Tibial artery (tissue), 4 donors: Measurements from ENCODE around the gene ADARB2.

Experiments
- DNase-seq, 2 donors: peaks; one replicate each; pipeline ENCODE4 v3.0.0-alpha.2; 2019
- H3K27ac ChIP-seq, 2 donors: fragments of 200-600 bp; sonication (generic) in 1 of 2; 1 replicate in 1 of 2; 2 replicates in 1 of 2; pipeline ENCODE4 v1.5.1; 2018 to 2019; ENCODE audit warnings: mild to moderate bottlenecking in 1 of 2
- H3K27me3 ChIP-seq, 2 donors: fragments of 200-600 bp; sonication (generic) in 1 of 2; one replicate each; pipeline versions ENCODE4 v1.5.1 to v1.6.0; 2016 to 2019
- H3K36me3 ChIP-seq, 3 donors: fragments of 200-600 bp; sonication (generic) in 2 of 3; one replicate each; pipeline ENCODE4 v1.5.1; 2016 to 2019; ENCODE audit warnings: mild to moderate bottlenecking in 2 of 3
- H3K4me1 ChIP-seq, 4 donors: fragments of 200-600 bp; sonication (generic) in 2 of 4; 1 replicate in 3 of 4; 2 replicates in 1 of 4; pipeline ENCODE4 v1.5.1; 2016 to 2019
- H3K4me3 ChIP-seq, 2 donors: fragments of 200-600 bp; sonication (generic) in 1 of 2; 1 replicate in 1 of 2; 2 replicates in 1 of 2; pipeline ENCODE4 v1.5.1; 2018 to 2019; ENCODE audit warnings: mild to moderate bottlenecking in 2 of 2
- H3K9me3 ChIP-seq, 3 donors: fragments of 200-600 bp; sonication (generic) in 1 of 3; one replicate each; pipeline ENCODE4 v1.5.1; 2016 to 2019
- intact Hi-C: fragments of 100-400 bp; cut with DNase I; formaldehyde crosslinking; loops from one replicate; pipeline ENCODE4 v1.15.0; 2023; ENCODE audit warnings: low total_unique reads
- TF ChIP-seq, protein P1 (sequence below), 2 experiments: fragments of 200-600 bp in 1 of 2; fragments of 450-650 bp in 1 of 2; IDR thresholded peaks; one replicate each; pipeline ENCODE4 v1.5.1; 2017 to 2019; ENCODE audit warnings: antibody characterized with exemption in 2 of 2, mild to moderate bottlenecking in 1 of 2, moderate library complexity in 1 of 2

ADARB2 gene

DNA sequence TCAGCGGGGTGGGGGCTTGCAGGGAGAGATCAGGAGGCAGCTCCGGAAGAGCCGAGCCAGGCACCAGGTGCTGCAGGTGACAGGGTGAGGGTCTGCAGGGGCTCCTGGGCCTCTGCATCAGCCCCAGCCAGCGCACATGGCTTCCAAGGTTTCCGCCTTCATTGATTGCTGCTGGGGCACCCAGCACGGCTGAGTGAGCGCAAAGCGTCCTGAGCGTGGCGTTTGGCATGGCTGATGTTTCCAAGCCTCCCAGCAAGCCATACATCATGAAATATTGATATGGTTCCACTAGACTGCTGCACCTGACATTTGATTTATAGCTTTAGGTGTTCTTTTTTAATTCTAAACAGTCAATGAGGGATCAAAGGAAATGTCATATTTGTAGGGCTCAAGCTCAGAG is 422.1 kb downstream of the ADARB2 start:
- no peak overlapping the region for H3K27ac ChIP-seq
- no peak for DNase-seq
- TF ChIP-seq, protein P1, sequence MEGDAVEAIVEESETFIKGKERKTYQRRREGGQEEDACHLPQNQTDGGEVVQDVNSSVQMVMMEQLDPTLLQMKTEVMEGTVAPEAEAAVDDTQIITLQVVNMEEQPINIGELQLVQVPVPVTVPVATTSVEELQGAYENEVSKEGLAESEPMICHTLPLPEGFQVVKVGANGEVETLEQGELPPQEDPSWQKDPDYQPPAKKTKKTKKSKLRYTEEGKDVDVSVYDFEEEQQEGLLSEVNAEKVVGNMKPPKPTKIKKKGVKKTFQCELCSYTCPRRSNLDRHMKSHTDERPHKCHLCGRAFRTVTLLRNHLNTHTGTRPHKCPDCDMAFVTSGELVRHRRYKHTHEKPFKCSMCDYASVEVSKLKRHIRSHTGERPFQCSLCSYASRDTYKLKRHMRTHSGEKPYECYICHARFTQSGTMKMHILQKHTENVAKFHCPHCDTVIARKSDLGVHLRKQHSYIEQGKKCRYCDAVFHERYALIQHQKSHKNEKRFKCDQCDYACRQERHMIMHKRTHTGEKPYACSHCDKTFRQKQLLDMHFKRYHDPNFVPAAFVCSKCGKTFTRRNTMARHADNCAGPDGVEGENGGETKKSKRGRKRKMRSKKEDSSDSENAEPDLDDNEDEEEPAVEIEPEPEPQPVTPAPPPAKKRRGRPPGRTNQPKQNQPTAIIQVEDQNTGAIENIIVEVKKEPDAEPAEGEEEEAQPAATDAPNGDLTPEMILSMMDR (IDR thresholded peaks at IDR 0.05), result no peak
- no peak overlapping the region for H3K4me3 ChIP-seq
- no peaks in the 10 kb centered on the region for H3K9me3 ChIP-seq
- H3K36me3 ChIP-seq, result no peaks in the 10 kb centered on the region
- intact Hi-C loops, result loop anchor here (5.0 to 10.0 kb wide), 2 partner anchors 353 to 390 kb away; no protein-coding TSS in a partner anchor
- H3K27me3 ChIP-seq, result no peaks in the 10 kb centered on the region
- peaks cover 0 to 30% (median 5%) of the 10 kb centered on the region in 4 donors for H3K4me1 ChIP-seq

- Histone ChIP-seq H3K9me3 (no peaks in the 10 kb centered on the region), H3K27me3 (no peaks in the 10 kb centered on the region), H3K4me3 (no peak overlapping the region), H3K36me3 (no peaks in the 10 kb centered on the region), H3K27ac (no peak overlapping the region), H3K4me1 (peaks cover 0 to 49% (median 9%) of the 10 kb centered on the region in 4 donors)
- intact Hi-C loops, result loop anchor here (10.0 kb wide), 1 partner anchor 393 kb away; no protein-coding TSS in a partner anchor
- TF ChIP-seq, protein P1 (IDR thresholded peaks at IDR 0.05), result no peak
- DNase-seq, result no peak
Observed at GRCh38 chr10:1311726-1312125, 425.6 kb downstream of the ADARB2 start.

DNA sequence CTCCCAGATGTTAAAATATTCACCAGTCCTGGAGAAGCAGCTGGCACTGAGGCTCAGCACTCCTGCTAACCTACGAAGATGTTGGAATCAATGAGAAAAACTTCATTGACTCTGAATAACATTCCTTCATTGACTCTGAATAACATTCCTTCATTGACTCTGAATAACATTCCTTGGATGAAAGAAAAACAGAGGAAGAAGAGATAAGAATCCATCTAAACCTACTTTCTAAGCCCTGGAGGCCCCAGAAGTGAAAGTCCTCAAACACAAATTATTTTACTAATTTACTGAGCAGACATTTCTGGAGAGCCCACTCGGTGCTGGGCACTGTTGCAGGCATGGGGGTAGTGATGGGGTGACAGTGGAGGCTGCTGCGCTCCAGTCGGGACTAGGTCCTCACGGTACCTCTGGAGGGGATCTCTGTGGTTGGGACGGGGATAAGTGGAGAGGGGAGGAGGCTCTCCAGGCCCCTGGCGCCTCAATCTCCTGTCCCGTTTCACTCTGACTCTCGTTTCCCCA is 427.0 kb downstream of the ADARB2 start:
- H3K4me3 ChIP-seq, result no peak overlapping the region
- no peaks in the 10 kb centered on the region for H3K9me3 ChIP-seq
- DNase-seq, result no peak

DNA sequence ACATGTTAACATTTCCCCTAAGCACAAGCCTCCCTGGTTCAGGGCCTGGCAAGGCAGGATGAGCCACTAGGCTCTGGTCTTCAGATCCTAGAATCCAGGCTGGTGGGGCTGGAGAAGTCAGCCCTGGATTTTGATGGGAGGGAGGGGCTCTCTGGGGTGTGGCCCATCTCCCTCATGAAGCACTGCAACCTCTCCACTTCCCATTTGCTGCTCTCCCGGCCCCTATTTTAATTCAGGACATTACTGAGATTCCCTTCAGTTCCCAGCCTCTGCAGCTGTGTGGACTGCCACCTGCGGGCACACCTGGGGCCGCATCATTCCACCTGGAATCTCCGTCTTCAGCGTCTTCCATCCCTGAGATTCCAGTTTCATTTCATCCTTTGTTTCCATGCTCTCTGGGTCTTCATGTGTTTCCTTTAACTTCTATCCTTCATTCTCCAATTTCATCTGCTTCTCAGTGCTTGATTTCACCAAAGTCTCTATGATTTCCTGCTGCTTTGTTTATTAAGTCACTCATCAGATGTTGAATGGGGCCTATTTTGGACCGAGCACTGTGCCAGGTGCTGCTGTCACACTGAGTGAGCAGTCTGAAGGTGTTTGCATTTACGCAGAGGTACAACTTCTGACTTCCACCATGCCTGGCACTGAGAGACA is 427.6 kb downstream of the ADARB2 start:
- DNase-seq, result no peak
- Histone ChIP-seq H3K9me3 (no peaks in the 10 kb centered on the region), H3K4me3 (no peak overlapping the region), H3K4me1 (peaks cover 0 to 39% (median 5%) of the 10 kb centered on the region in 4 donors), H3K27ac (peak overlapping the region; percentile 0 to 36), H3K36me3 (no peaks in the 10 kb centered on the region), H3K27me3 (no peaks in the 10 kb centered on the region)
- intact Hi-C loops, result loop anchor here (10.0 kb wide), 1 partner anchor 395 kb away; no protein-coding TSS in a partner anchor
- TF ChIP-seq, protein P1 (IDR thresholded peaks at IDR 0.05), result no peak

More for the DNA sequence above, 427.0 kb downstream of the ADARB2 start:
- Histone ChIP-seq H3K27me3 (no peaks in the 10 kb centered on the region), H3K4me1 (peaks cover 0 to 39% (median 5%) of the 10 kb centered on the region in 4 donors), H3K36me3 (no peaks in the 10 kb centered on the region), H3K27ac (peak overlapping the region in 1 of 2 donors; percentile 36)
- intact Hi-C loops, result loop anchor here (10.0 kb wide), 1 partner anchor 394 kb away; no protein-coding TSS in a partner anchor
- TF ChIP-seq, protein P1 (IDR thresholded peaks at IDR 0.05), result no peak

DNA sequence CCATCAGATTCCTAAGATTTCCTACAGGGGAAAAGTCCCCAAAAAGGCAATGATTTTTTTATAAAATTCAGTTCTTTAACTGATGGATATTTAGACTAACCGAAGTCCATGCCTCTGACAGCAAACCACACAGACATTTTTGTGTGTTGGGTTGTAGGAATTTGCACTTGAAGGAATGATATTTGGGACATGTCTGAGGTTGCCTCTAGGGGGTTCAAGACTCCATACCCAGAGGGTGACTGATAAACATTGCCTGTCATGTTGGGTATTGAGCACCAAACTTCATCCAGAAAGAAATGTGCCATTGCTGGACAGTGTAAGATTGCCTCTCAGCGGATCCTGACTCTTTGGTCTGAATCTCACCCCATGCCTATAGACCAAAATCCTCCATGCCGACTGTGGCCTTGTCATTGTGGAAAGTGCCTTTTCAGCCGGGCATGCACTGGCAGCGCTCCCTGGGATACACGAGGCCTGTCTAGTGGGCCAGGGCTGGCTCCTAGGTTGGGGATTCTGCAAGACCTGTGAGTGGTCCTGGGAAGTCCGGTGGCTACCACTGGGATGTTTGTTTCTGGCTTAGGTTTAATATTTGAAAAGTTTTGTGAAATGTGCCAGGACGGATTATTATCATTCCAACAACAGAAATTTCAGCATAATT is 428.2 kb downstream of the ADARB2 start:
- Histone ChIP-seq H3K4me3 (no peak overlapping the region), H3K36me3 (no peaks in the 10 kb centered on the region), H3K9me3 (no peaks in the 10 kb centered on the region), H3K27me3 (no peaks in the 10 kb centered on the region), H3K4me1 (peaks cover 0 to 39% (median 5%) of the 10 kb centered on the region in 4 donors), H3K27ac (peak overlapping the region; percentile 0 to 36)
- TF ChIP-seq, protein P1 (IDR thresholded peaks at IDR 0.05), result no peak
- no peak for DNase-seq
- intact Hi-C loops, result no loop called here
